DOHH2 (cell line): ENCODE measurements around the gene KCNA1.

ENCODE experiments used
- H3F3A ChIP-seq: fragments of 200-600 bp; sonication (generic), shearing (Covaris generic); 2 replicates; pipeline ENCODE4 v1.6.0; 2016; ENCODE audit warnings: antibody characterized with exemption, mild to moderate bottlenecking; ENCODE audit not compliant: control insufficient read depth, insufficient read depth
- H3K27ac ChIP-seq: fragments of 200-600 bp; sonication (generic); 2 replicates; pipeline ENCODE4 v1.5.1; 2014; ENCODE audit warnings: low read depth, mild to moderate bottlenecking, low read length, moderate library complexity
- H3K27me3 ChIP-seq: fragments of 200-600 bp; sonication (generic); 2 replicates; pipeline ENCODE4 v1.6.1; 2014; ENCODE audit warnings: mild to moderate bottlenecking, low read length, mixed read lengths; ENCODE audit not compliant: control insufficient read depth
- H3K36me3 ChIP-seq: fragments of 200-600 bp; sonication (generic); 2 replicates; pipeline ENCODE4 v1.6.1; 2014; ENCODE audit warnings: mild to moderate bottlenecking, low read length, moderate library complexity, mixed read lengths; ENCODE audit not compliant: control insufficient read depth
- H3K4me1 ChIP-seq: fragments of 200-600 bp; sonication (generic); 2 replicates; pipeline ENCODE4 v1.6.1; 2014; ENCODE audit warnings: mild to moderate bottlenecking, low read length, mixed read lengths; ENCODE audit not compliant: control insufficient read depth
- H3K4me2 ChIP-seq: fragments of 200-600 bp; sonication (generic); 2 replicates; pipeline ENCODE4 v1.6.0; 2014; ENCODE audit warnings: mild to moderate bottlenecking, low read length, moderate library complexity
- H3K4me3 ChIP-seq: fragments of 200-600 bp; sonication (generic); 2 replicates; pipeline ENCODE4 v1.5.1; 2014; ENCODE audit warnings: mild to moderate bottlenecking, low read length, mixed read lengths
- H3K79me2 ChIP-seq: fragments of 200-600 bp; sonication (generic); 2 replicates; pipeline ENCODE4 v1.6.1; 2014; ENCODE audit warnings: mild to moderate bottlenecking, low read length, mixed read lengths; ENCODE audit not compliant: control insufficient read depth
- H3K9me2 ChIP-seq: fragments of 200-600 bp; sonication (generic); replicated peaks from 2 replicates; pipeline ENCODE4 v1.6.1; 2014; ENCODE audit warnings: mild to moderate bottlenecking, low read length, mixed read lengths; ENCODE audit not compliant: control insufficient read depth
- H3K9me3 ChIP-seq: fragments of 200-600 bp; sonication (generic); 2 replicates; pipeline ENCODE4 v1.6.1; 2014; ENCODE audit warnings: antibody characterized with exemption, low read length, mixed read lengths; ENCODE audit not compliant: control insufficient read depth, insufficient read depth
- H4K20me1 ChIP-seq: fragments of 200-600 bp; sonication (generic); 2 replicates; pipeline ENCODE4 v1.6.0; 2014; ENCODE audit warnings: low read depth, mild to moderate bottlenecking, antibody characterized with exemption, low read length, moderate library complexity; ENCODE audit not compliant: control insufficient read depth, insufficient read depth
- EZH2phosphoT487 ChIP-seq: fragments of 200-600 bp; sonication (generic); IDR thresholded peaks from 2 replicates; pipeline ENCODE4 v1.6.1; 2017; ENCODE audit warnings: borderline replicate concordance, mild to moderate bottlenecking, antibody characterized with exemption, low read length, moderate library complexity, mixed read lengths
- TF ChIP-seq, protein P1 (sequence below): fragments of 200-600 bp; sonication (generic); IDR thresholded peaks from one replicate; pipeline ENCODE4 v1.5.1; 2014; ENCODE audit warnings: antibody characterized with exemption, mild to moderate bottlenecking, low read depth, low read length; ENCODE audit not compliant: poor library complexity, severe bottlenecking

The KCNA1 gene

DNA sequence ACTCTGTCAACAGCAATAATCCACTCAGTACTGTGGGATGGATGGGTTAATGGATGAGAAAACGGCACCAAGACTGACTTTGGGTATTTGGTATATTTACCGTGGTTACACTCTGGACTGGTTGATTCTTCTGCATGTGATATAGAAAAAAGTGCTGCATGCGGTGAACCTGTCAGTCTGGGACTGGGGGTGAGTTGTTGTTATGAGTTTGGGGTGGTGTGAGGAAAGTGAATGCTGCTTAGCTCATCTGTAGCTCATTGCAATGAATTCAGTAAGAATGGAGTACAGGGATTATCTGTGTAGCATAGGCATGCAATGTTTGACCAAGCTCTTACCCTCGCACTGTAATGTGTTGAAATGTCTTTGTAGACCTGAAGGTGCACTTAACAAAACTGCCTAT lies 6.0 kb downstream of the KCNA1 start:
- peaks cover 12% of the 10 kb centered on the region; the same call in 1 of the 2 replicates for H3K27me3 ChIP-seq

GRCh38 chr12:4918950-4919660 lies 9.4 kb downstream of the KCNA1 start:
- no peaks in the 10 kb centered on the region for H3K9me2 ChIP-seq
- H3K4me2 ChIP-seq = no peak overlapping the region
- H3F3A ChIP-seq = no peaks in the 10 kb centered on the region
- H3K27me3 ChIP-seq = peaks cover 26% of the 10 kb centered on the region
- H3K79me2 ChIP-seq = no peaks in the 10 kb centered on the region
- no peaks in the 10 kb centered on the region for H3K36me3 ChIP-seq
- H3K4me3 ChIP-seq = no peak overlapping the region
- TF ChIP-seq, protein P1, sequence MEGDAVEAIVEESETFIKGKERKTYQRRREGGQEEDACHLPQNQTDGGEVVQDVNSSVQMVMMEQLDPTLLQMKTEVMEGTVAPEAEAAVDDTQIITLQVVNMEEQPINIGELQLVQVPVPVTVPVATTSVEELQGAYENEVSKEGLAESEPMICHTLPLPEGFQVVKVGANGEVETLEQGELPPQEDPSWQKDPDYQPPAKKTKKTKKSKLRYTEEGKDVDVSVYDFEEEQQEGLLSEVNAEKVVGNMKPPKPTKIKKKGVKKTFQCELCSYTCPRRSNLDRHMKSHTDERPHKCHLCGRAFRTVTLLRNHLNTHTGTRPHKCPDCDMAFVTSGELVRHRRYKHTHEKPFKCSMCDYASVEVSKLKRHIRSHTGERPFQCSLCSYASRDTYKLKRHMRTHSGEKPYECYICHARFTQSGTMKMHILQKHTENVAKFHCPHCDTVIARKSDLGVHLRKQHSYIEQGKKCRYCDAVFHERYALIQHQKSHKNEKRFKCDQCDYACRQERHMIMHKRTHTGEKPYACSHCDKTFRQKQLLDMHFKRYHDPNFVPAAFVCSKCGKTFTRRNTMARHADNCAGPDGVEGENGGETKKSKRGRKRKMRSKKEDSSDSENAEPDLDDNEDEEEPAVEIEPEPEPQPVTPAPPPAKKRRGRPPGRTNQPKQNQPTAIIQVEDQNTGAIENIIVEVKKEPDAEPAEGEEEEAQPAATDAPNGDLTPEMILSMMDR = no peak
- no peak for TF ChIP-seq EZH2phosphoT487
- no peaks in the 10 kb centered on the region for H3K9me3 ChIP-seq
- H3K27ac ChIP-seq = no peak overlapping the region
- H4K20me1 ChIP-seq = no peaks in the 10 kb centered on the region
- no peaks in the 10 kb centered on the region for H3K4me1 ChIP-seq

More for the DNA sequence above, 6.0 kb downstream of the KCNA1 start:
- Histone ChIP-seq H3F3A (no peaks in the 10 kb centered on the region), H3K9me2 (no peaks in the 10 kb centered on the region), H3K4me1 (no peaks in the 10 kb centered on the region), H3K79me2 (no peaks in the 10 kb centered on the region), H4K20me1 (no peaks in the 10 kb centered on the region), H3K4me3 (no peak overlapping the region), H3K4me2 (no peak overlapping the region), H3K9me3 (no peaks in the 10 kb centered on the region), H3K27ac (no peak overlapping the region), H3K36me3 (no peaks in the 10 kb centered on the region)
- TF ChIP-seq EZH2phosphoT487 = no peak
- TF ChIP-seq, protein P1 = no peak

DNA sequence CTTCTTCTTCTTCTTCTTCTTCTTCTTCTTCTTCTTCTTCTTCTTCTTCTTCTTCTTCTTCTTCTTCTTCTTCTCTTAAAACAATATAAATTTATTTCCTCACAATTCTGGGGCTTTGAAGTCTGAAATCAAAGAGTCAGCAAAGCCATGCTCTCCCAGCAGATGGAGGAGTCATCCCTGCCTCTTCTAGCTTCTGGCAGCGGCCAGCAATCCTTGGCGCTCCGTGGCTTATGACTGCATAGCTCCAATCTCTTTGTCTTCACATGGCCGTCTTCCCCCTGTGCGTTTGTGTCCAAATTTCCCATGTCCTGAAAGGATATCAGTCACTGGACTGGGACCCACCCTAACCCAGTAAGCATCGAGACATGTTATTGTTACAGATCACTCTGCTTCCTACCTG lies 22.9 kb downstream of the KCNA1 start:
- Histone ChIP-seq H3K79me2 (no peaks in the 10 kb centered on the region), H3K9me2 (no peaks in the 10 kb centered on the region), H3K27ac (no peak overlapping the region), H3K27me3 (peaks cover 7% of the 10 kb centered on the region), H3K4me3 (no peak overlapping the region), H3K4me1 (no peaks in the 10 kb centered on the region), H3K9me3 (no peaks in the 10 kb centered on the region), H3F3A (no peaks in the 10 kb centered on the region), H3K4me2 (no peak overlapping the region), H4K20me1 (no peaks in the 10 kb centered on the region), H3K36me3 (no peaks in the 10 kb centered on the region)
- TF ChIP-seq, protein P1 = no peak
- TF ChIP-seq EZH2phosphoT487 = no peak
